Choroid plexus epithelial cell (primary cell): ENCODE results near the gene NRXN3.

Experiments used
- DNase-seq: peaks from one replicate; pipeline ENCODE4 v3.0.0-alpha.2; 2010; ENCODE audit warnings: low read depth
- H3K4me3 ChIP-seq: 2 replicates; pipeline ENCODE4 v1.5.1; 2011; ENCODE audit warnings: low read depth, mild to moderate bottlenecking, control low read depth, low read length, moderate library complexity
- TF ChIP-seq, protein P1 (sequence below): conservative IDR thresholded peaks from 2 replicates; pipeline ENCODE4 v1.5.1; 2011; ENCODE audit warnings: low read depth, mild to moderate bottlenecking, control low read depth, inconsistent platforms, low read length, moderate library complexity

NRXN3 gene

DNA sequence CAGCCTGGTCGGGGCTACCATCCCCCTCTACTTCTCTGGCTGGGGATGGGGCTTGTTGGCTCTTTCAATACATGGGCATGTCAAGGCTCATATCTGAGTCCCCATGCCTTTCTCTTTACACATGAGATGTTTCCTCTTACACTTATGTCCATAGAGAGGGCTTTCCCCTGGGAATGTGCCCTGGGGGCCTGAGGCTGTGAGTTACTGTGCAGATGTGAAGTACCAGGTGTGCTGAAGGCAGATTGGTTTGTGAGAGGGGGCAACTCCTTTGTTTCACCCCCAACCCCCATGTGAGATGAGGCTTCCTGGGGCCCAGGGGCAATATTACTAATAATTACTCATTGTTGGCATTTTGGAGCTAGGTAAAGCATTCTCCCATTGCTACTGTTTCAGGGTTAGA lies 32.8 kb downstream of the NRXN3 start:
- DNase-seq, result no peak
- TF ChIP-seq, protein P1, sequence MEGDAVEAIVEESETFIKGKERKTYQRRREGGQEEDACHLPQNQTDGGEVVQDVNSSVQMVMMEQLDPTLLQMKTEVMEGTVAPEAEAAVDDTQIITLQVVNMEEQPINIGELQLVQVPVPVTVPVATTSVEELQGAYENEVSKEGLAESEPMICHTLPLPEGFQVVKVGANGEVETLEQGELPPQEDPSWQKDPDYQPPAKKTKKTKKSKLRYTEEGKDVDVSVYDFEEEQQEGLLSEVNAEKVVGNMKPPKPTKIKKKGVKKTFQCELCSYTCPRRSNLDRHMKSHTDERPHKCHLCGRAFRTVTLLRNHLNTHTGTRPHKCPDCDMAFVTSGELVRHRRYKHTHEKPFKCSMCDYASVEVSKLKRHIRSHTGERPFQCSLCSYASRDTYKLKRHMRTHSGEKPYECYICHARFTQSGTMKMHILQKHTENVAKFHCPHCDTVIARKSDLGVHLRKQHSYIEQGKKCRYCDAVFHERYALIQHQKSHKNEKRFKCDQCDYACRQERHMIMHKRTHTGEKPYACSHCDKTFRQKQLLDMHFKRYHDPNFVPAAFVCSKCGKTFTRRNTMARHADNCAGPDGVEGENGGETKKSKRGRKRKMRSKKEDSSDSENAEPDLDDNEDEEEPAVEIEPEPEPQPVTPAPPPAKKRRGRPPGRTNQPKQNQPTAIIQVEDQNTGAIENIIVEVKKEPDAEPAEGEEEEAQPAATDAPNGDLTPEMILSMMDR, result no peak

DNA sequence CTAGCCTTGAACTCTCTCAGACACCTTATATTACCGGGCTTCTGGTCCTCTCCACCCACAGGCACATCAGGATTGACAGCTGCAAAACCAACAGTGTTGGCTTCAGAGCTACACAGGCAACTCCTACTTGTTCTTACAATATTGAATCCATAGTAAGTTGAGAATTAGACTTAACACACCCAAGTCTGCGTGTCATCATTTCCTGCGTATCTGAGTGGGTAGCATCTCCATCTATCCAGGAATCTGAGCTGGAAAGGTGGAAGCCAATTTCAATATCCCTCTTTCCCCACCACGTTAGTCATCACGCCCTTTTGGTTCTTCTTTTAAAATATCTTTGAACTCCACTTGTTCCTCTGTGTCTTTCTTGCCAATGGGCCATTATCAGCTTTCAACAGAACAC lies 37.2 kb downstream of the NRXN3 start:
- TF ChIP-seq, protein P1, result no peak
- no peak overlapping the region for H3K4me3 ChIP-seq
- DNase-seq, result no peak

More for the DNA sequence above, 32.8 kb downstream of the NRXN3 start:
- H3K4me3 ChIP-seq, result no peak overlapping the region

DNA sequence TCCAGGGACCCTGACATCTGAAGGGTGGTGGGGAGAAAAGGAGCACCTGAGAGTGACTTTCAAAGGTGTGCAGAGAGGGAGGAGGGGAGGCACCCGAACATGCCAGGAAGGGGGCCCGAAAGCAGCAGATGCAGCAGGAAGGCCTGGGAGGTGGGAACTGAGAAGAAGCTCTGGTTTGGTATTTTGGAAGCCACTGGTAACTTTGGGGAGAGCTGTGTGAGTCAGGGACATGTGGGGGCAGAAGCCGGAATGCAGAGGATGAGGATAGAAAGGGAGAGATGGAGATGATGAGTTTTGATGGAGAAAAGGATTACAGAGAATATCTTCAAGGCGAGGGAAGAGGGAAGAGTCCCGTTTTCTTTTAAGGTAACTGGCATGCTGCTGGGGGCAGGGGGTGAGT lies 50.1 kb downstream of the NRXN3 start:
- DNase-seq, result no peak
- TF ChIP-seq, protein P1, result no peak
- no peak overlapping the region for H3K4me3 ChIP-seq

DNA sequence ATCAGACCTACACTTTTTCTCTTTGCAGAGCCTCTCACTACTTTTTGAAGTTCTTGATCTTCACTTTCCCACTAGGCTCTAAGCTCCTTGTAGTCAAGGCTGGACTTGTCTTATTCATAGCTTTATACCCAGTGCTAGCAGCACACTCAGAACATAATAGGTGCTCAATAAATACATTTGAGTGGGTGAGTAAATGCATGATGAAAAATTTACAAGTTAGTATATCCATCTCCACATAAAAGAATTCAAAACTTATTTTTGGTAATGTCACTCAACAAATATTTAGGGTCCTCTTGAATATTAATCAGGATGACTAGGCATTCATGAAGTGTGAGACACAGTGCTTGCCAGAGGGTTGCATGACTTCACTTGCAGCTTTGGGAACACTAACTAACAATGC lies 52.6 kb downstream of the NRXN3 start:
- DNase-seq, result no peak
- no peak overlapping the region for H3K4me3 ChIP-seq
- TF ChIP-seq, protein P1, result no peak

DNA sequence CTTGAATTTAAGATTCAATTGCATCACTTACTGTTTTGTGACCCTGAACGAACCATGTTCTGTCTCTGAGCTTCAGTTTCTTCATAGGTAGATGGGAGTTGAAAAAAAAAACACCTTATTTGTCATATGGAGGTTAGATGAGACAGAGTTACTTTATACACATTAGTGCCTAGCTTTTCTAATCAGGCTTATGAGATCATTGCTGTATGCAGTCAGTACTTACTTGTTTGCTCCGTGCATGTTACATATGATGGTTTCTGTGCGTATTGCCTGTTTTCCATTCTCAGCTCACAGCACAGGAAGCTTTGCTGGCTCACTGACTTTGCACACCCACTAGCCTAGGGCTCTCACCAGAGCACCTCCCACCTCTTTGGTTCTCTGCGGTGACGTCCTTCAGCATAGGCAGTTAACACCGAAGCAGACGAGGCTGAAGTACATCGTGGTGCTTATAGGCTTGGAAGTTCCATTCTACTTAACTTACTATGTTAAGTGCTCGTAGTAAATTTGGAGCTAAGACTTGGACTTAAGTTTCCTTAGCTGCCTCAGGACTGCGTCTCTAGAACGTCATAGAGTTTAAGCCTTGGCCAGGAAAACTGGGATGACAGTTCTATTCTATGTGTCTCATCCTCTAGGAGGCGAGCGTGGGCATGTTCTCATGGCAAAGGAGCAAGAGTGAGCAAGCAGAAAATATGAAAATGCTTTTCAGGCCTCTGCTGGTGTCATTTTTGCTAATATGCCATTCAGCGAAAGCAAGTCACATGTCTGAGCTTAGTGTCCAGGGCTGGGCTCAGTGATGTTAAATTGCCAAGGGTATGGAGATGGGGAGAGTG lies 57.3 kb downstream of the NRXN3 start:
- H3K4me3 ChIP-seq, result no peak overlapping the region
- TF ChIP-seq, protein P1, result no peak
- no peak for DNase-seq

DNA sequence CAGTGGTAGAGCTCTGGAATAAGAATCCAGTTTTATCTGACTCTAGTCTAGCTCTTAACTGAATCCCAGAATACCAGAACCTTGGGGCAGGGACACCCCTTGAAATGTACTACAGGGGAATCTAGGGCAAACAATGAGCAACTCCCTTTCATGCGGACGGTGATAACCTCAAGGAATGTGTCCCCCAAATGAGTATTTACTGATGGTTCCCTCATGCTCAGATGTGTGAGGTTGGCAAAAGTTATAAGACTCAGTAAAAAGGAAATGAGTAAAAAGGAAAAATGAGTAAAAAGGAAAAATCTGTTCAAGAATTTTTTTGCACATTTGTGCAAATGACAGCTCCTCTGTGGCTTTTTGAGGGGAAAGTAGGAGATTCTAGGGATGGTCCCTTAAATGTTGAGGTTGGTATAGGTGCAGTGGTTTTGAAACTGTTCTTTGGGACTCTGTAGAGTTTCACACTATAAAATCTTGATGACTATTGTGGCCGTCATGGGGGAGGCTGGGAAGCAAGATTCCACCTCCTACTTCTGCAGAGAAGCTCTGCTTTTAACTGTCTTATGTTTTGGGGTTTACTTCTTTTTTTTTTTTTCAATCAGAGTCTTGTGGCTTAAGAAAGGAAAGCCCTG lies 58.6 kb downstream of the NRXN3 start:
- H3K4me3 ChIP-seq, result no peak overlapping the region
- DNase-seq, result no peak
- TF ChIP-seq, protein P1, result no peak
